ENCODE data around the gene ARMH1. TPM values are rescaled to one million over a fixed set of nuclear protein-coding genes. Genes with fewer than 3 reads are reported as not detected.

The ARMH1 gene
- polyA plus RNA-seq, 1 donor, result 1.8 TPM

Other genes with a start within 250 kb of the ARMH1 start
- gene TMEM53, start 233 bp upstream of the ARMH1 start, polyA plus RNA-seq (ENCODE audit: insufficient read length), result 5.9 TPM
- not detected for gene RNU5D-1, start 56.5 kb downstream of the ARMH1 start, polyA plus RNA-seq (ENCODE audit: insufficient read length)
- 9.8 TPM for gene KIF2C, start 65.1 kb downstream of the ARMH1 start, polyA plus RNA-seq (ENCODE audit: insufficient read length)
- gene RPS8, start 100.8 kb downstream of the ARMH1 start, polyA plus RNA-seq (ENCODE audit: insufficient read length), result 3,224 TPM
- 0.27 TPM for gene BEST4, start 113.5 kb downstream of the ARMH1 start, polyA plus RNA-seq (ENCODE audit: insufficient read length)
- 9.2 TPM for gene PLK3, start 125.7 kb downstream of the ARMH1 start, polyA plus RNA-seq (ENCODE audit: insufficient read length)
- gene DYNLT4, start 132.6 kb downstream of the ARMH1 start, polyA plus RNA-seq (ENCODE audit: insufficient read length), result 0.24 TPM
- gene BTBD19, start 133.8 kb downstream of the ARMH1 start, polyA plus RNA-seq (ENCODE audit: insufficient read length), result 8.3 TPM
- 10.9 TPM for gene PTCH2, start 168.5 kb downstream of the ARMH1 start, polyA plus RNA-seq (ENCODE audit: insufficient read length)